GM23338 (cell line): Measurements from ENCODE around the gene ABL1. TPM values are rescaled to one million over a fixed set of nuclear protein-coding genes. Genes with fewer than 3 reads are reported as not detected.

ENCODE experiments used
- ATAC-seq: fragments of 200-7000 bp; cut with Tn5 transposase; 3 replicates; pipeline ENCODE4 v1.9.1; 2020
- DNase-seq: peaks from one replicate; pipeline ENCODE4 v3.0.0-alpha.2; 2015; ENCODE audit warnings: low spot score
- H2AFZ ChIP-seq: fragments of 200-600 bp; sonication (generic); 2 replicates; pipeline ENCODE4 v1.8.0; 2016; ENCODE audit warnings: antibody characterized with exemption, mild to moderate bottlenecking, moderate library complexity
- H3F3A ChIP-seq: fragments of 200-600 bp; sonication (generic); replicated peaks from 2 replicates; pipeline ENCODE4 v1.8.0; 2017; ENCODE audit warnings: antibody characterized with exemption, mixed run types, low read depth
- H3K27ac ChIP-seq: fragments of 200-600 bp; sonication (generic); 2 replicates; pipeline ENCODE4 v1.6.1; 2016; ENCODE audit warnings: low read depth
- H3K27me3 ChIP-seq: fragments of 200-600 bp; sonication (generic); 2 replicates; pipeline ENCODE4 v1.8.0; 2016; ENCODE audit warnings: mild to moderate bottlenecking, mixed run types, moderate library complexity; ENCODE audit not compliant: insufficient read depth
- H3K36me3 ChIP-seq: fragments of 200-600 bp; sonication (generic); 2 replicates; pipeline ENCODE4 v1.8.0; 2016; ENCODE audit warnings: mild to moderate bottlenecking; ENCODE audit not compliant: insufficient read depth
- H3K4me1 ChIP-seq: fragments of 200-600 bp; sonication (generic); 2 replicates; pipeline ENCODE4 v1.8.0; 2016; ENCODE audit warnings: mild to moderate bottlenecking, moderate library complexity; ENCODE audit not compliant: insufficient read depth
- H3K4me2 ChIP-seq: fragments of 200-600 bp; sonication (generic); 2 replicates; pipeline ENCODE4 v1.7.1; 2017; ENCODE audit warnings: mixed run types
- H3K4me3 ChIP-seq: fragments of 200-600 bp; sonication (generic); 2 replicates; pipeline ENCODE4 v1.6.1; 2016; ENCODE audit warnings: mixed run types
- H3K79me2 ChIP-seq: fragments of 200-600 bp; sonication (generic); replicated peaks from 2 replicates; pipeline ENCODE4 v1.8.0; 2017; ENCODE audit warnings: mild to moderate bottlenecking; ENCODE audit not compliant: insufficient read depth
- H3K9me2 ChIP-seq: fragments of 200-600 bp; sonication (generic); 2 replicates; pipeline ENCODE4 v1.8.0; 2017; ENCODE audit not compliant: insufficient read depth
- H4K20me1 ChIP-seq: fragments of 200-600 bp; sonication (generic); replicated peaks from 2 replicates; pipeline ENCODE4 v1.8.0; 2017; ENCODE audit warnings: mild to moderate bottlenecking; ENCODE audit not compliant: insufficient read depth
- H3K27ac Mint-ChIP-seq: 2 replicates; pipeline ENCODE4 v1.8.0; 2020; ENCODE audit warnings: inconsistent platforms, mild to moderate bottlenecking, moderate library complexity, mixed read lengths
- H3K27me3 Mint-ChIP-seq: 3 replicates; pipeline ENCODE4 v1.8.0; 2022; ENCODE audit warnings: low read depth, mild to moderate bottlenecking, moderate library complexity, mixed read lengths, inconsistent platforms; ENCODE audit not compliant: insufficient read depth, poor library complexity
- H3K36me3 Mint-ChIP-seq: 3 replicates; pipeline ENCODE4 v1.8.0; 2021; ENCODE audit warnings: low read depth, mild to moderate bottlenecking, inconsistent platforms, moderate library complexity, mixed read lengths
- H3K4me1 Mint-ChIP-seq: 3 replicates; pipeline ENCODE4 v1.8.0; 2020; ENCODE audit warnings: mild to moderate bottlenecking, inconsistent platforms, mixed read lengths
- H3K4me3 Mint-ChIP-seq: 3 replicates; pipeline ENCODE4 v1.8.0; 2021; ENCODE audit warnings: moderate library complexity, mild to moderate bottlenecking, inconsistent platforms, mixed read lengths
- H3K9me3 Mint-ChIP-seq: 3 replicates; pipeline ENCODE4 v1.8.0; 2020; ENCODE audit warnings: moderate library complexity, mild to moderate bottlenecking, inconsistent platforms, mixed read lengths
- CTCF ChIP-seq, 2 experiments: fragments of 200-600 bp in 1 of 2; sonication (generic) in 1 of 2; conservative IDR thresholded peaks; 2 replicates each; pipeline versions ENCODE4 v1.5.1 to v1.6.1; 2016 to 2017; ENCODE audit warnings: antibody characterized with exemption in 2 of 2, low read depth in 2 of 2, mild to moderate bottlenecking in 2 of 2, moderate library complexity in 1 of 2
- EZH2 ChIP-seq: fragments of 200-600 bp; sonication (generic); IDR thresholded peaks from one replicate; pipeline ENCODE4 v1.8.0; 2017; ENCODE audit warnings: antibody characterized with exemption, mild to moderate bottlenecking, low read depth; ENCODE audit not compliant: unreplicated experiment
- POLR2AphosphoS5 ChIP-seq: IDR thresholded peaks from 2 replicates; pipeline ENCODE4 v1.6.1; 2016; ENCODE audit warnings: antibody characterized with exemption, low read depth
- polyA plus RNA-seq: library from polyadenylated mRNA; unstranded; fragments of >200 nt; fragmentation: Nextera tagmentation; extraction: Ambion mirVana; gene quantifications from 2 replicates; pipeline ENCODE4 v1.2.1, GENCODE V29; 2016
- total RNA-seq: library from RNA; depleted of rRNA; stranded (reverse); fragments of >200 nt; shearing (Covaris generic); gene quantifications from 2 replicates; pipeline ENCODE4 v1.2.3, GENCODE V29; 2014
- TF ChIP-seq, protein P1 (sequence below): fragments of 250-450 bp; sonication (Bioruptor Pico); IDR thresholded peaks from 2 replicates; pipeline ENCODE4 v1.5.0; 2020; ENCODE audit warnings: mild to moderate bottlenecking, moderate library complexity
- TF ChIP-seq, protein P2 (sequence below): IDR thresholded peaks from 2 replicates; pipeline ENCODE4 v1.6.1; 2016; ENCODE audit warnings: antibody characterized with exemption

The ABL1 gene
- total and polyA plus RNA-seq, 2 experiments from 2014 or later = 20.7 to 85.1 TPM

DNA sequence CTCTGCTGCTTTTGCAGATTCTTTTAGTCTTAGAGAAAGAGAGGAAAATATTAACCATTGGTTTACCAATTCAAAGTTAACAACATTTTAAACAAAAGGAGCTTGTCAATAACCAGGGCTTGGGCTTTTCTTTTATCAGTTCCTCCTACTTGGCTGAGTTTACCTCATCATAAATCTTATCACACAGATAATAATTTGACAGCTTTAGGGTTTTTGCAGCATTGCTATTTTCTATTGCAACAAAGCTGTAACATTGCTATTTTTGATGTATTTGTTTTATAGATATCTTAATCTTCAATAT, 9.8 kb upstream of the ABL1 start (continued):
- TF ChIP-seq, protein P1, sequence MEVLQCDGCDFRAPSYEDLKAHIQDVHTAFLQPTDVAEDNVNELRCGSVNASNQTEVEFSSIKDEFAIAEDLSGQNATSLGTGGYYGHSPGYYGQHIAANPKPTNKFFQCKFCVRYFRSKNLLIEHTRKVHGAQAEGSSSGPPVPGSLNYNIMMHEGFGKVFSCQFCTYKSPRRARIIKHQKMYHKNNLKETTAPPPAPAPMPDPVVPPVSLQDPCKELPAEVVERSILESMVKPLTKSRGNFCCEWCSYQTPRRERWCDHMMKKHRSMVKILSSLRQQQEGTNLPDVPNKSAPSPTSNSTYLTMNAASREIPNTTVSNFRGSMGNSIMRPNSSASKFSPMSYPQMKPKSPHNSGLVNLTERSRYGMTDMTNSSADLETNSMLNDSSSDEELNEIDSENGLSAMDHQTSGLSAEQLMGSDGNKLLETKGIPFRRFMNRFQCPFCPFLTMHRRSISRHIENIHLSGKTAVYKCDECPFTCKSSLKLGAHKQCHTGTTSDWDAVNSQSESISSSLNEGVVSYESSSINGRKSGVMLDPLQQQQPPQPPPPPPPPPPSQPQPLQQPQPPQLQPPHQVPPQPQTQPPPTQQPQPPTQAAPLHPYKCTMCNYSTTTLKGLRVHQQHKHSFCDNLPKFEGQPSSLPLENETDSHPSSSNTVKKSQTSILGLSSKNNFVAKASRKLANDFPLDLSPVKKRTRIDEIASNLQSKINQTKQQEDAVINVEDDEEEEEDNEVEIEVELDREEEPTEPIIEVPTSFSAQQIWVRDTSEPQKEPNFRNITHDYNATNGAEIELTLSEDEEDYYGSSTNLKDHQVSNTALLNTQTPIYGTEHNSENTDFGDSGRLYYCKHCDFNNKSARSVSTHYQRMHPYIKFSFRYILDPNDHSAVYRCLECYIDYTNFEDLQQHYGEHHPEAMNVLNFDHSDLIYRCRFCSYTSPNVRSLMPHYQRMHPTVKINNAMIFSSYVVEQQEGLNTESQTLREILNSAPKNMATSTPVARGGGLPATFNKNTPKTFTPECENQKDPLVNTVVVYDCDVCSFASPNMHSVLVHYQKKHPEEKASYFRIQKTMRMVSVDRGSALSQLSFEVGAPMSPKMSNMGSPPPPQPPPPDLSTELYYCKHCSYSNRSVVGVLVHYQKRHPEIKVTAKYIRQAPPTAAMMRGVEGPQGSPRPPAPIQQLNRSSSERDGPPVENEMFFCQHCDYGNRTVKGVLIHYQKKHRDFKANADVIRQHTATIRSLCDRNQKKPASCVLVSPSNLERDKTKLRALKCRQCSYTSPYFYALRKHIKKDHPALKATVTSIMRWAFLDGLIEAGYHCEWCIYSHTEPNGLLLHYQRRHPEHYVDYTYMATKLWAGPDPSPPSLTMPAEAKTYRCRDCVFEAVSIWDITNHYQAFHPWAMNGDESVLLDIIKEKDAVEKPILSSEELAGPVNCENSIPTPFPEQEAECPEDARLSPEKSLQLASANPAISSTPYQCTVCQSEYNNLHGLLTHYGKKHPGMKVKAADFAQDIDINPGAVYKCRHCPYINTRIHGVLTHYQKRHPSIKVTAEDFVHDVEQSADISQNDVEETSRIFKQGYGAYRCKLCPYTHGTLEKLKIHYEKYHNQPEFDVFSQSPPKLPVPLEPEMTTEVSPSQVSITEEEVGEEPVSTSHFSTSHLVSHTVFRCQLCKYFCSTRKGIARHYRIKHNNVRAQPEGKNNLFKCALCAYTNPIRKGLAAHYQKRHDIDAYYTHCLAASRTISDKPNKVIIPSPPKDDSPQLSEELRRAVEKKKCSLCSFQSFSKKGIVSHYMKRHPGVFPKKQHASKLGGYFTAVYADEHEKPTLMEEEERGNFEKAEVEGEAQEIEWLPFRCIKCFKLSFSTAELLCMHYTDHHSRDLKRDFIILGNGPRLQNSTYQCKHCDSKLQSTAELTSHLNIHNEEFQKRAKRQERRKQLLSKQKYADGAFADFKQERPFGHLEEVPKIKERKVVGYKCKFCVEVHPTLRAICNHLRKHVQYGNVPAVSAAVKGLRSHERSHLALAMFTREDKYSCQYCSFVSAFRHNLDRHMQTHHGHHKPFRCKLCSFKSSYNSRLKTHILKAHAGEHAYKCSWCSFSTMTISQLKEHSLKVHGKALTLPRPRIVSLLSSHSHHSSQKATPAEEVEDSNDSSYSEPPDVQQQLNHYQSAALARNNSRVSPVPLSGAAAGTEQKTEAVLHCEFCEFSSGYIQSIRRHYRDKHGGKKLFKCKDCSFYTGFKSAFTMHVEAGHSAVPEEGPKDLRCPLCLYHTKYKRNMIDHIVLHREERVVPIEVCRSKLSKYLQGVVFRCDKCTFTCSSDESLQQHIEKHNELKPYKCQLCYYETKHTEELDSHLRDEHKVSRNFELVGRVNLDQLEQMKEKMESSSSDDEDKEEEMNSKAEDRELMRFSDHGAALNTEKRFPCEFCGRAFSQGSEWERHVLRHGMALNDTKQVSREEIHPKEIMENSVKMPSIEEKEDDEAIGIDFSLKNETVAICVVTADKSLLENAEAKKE (CRISPR knock-in tag) = no peak
- TF ChIP-seq POLR2AphosphoS5 (no peak), CTCF (conservative IDR thresholded peaks at IDR 0.05; ENCODE audit: low read depth in 2 of 2) (no peak), EZH2 (no peak)

- Histone ChIP-seq H3K36me3 (no peaks in the 10 kb centered on the region), H3K4me3 (peak overlapping the region; percentile 7), H2AFZ (no peak overlapping the region), H3K27me3 (no peaks in the 10 kb centered on the region), H3K79me2 (peaks cover 66% of the 10 kb centered on the region), H3F3A (no peaks in the 10 kb centered on the region; the same call in 1 of the 2 replicates), H4K20me1 (no peaks in the 10 kb centered on the region), H3K27ac (peak overlapping the region; percentile 11), H3K4me2 (peak overlapping the region; percentile 34; the same call in 1 of the 2 replicates), H3K9me2 (no peaks in the 10 kb centered on the region), H3K4me1 (peaks cover 36% of the 10 kb centered on the region)
- DNase-seq (no peak), ATAC-seq (0 out of 3 replicates have a peak, but pooled peaks have one; percentile 6)
- H3K36me3 Mint-ChIP-seq = peaks cover 13% of the 10 kb centered on the region
- no peak overlapping the region; the same call in 2 of the 3 replicates for H3K4me3 Mint-ChIP-seq
- TF ChIP-seq, protein P2, sequence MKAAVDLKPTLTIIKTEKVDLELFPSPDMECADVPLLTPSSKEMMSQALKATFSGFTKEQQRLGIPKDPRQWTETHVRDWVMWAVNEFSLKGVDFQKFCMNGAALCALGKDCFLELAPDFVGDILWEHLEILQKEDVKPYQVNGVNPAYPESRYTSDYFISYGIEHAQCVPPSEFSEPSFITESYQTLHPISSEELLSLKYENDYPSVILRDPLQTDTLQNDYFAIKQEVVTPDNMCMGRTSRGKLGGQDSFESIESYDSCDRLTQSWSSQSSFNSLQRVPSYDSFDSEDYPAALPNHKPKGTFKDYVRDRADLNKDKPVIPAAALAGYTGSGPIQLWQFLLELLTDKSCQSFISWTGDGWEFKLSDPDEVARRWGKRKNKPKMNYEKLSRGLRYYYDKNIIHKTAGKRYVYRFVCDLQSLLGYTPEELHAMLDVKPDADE = no peak
- H3K27ac Mint-ChIP-seq = peak overlapping the region; percentile 89
- peaks cover 48% of the 10 kb centered on the region for H3K4me1 Mint-ChIP-seq
- peaks cover 6% of the 10 kb centered on the region for H3K27me3 Mint-ChIP-seq
- peaks cover 10% of the 10 kb centered on the region for H3K9me3 Mint-ChIP-seq
Observed at GRCh38 chr9:130825809-130826208, 9.2 kb upstream of the ABL1 start.
